Mesenchymal stem cell (in vitro differentiated cells and primary cell): ENCODE measurements around the gene ZHX3.
A peak's percentile ranks its signal among the peaks of the same experiment; 100 is the strongest.

Source experiments
- DNase-seq: peaks from one replicate; pipeline ENCODE4 v3.0.0-alpha.2; 2013
- H2AFZ ChIP-seq: one replicate; pipeline ENCODE4 v1.6.1; 2013; ENCODE audit warnings: low read depth, mild to moderate bottlenecking, control low read depth, inconsistent platforms, low read length, moderate library complexity
- H2AK5ac ChIP-seq: 2 replicates; pipeline ENCODE4 v1.6.1; 2013; ENCODE audit warnings: low read length, moderate library complexity, mild to moderate bottlenecking, inconsistent platforms; ENCODE audit not compliant: severe bottlenecking
- H2BK120ac ChIP-seq: one replicate; pipeline ENCODE4 v1.6.1; 2013; ENCODE audit warnings: low read depth, mild to moderate bottlenecking, inconsistent platforms, low read length, moderate library complexity
- H2BK12ac ChIP-seq, 2 experiments: one replicate each; pipeline ENCODE4 v1.6.1; 2013; ENCODE audit warnings: inconsistent platforms in 2 of 2, low read length in 2 of 2, mild to moderate bottlenecking in 2 of 2, moderate library complexity in 2 of 2, control low read depth in 1 of 2
- H2BK15ac ChIP-seq: one replicate; pipeline ENCODE4 v1.6.1; 2013; ENCODE audit warnings: mild to moderate bottlenecking, low read depth, inconsistent platforms; ENCODE audit not compliant: poor library complexity, severe bottlenecking
- H2BK5ac ChIP-seq: 2 replicates; pipeline ENCODE4 v1.6.1; 2013; ENCODE audit warnings: low read depth, mild to moderate bottlenecking, low read length, control low read depth, inconsistent platforms; ENCODE audit not compliant: poor library complexity, severe bottlenecking
- H3K14ac ChIP-seq, 2 experiments: one replicate each; pipeline ENCODE4 v1.6.1; 2013; ENCODE audit warnings: inconsistent platforms in 2 of 2, low read length in 2 of 2, control low read depth in 1 of 2, mild to moderate bottlenecking in 1 of 2, moderate library complexity in 1 of 2
- H3K18ac ChIP-seq, 2 experiments: one replicate each; pipeline ENCODE4 v1.6.1; 2013; ENCODE audit warnings: inconsistent platforms in 2 of 2, low read length in 2 of 2, control low read depth in 1 of 2, low read depth in 1 of 2, mild to moderate bottlenecking in 1 of 2
- H3K23ac ChIP-seq, 2 experiments: one replicate each; pipeline ENCODE4 v1.6.1; 2013; ENCODE audit warnings: inconsistent platforms in 2 of 2, low read length in 2 of 2, mild to moderate bottlenecking in 2 of 2, moderate library complexity in 2 of 2, control low read depth in 1 of 2
- H3K27ac ChIP-seq: 2 replicates; pipeline ENCODE4 v1.5.1; 2013; ENCODE audit warnings: mild to moderate bottlenecking, moderate library complexity, low read length, control low read depth, inconsistent platforms; ENCODE audit not compliant: poor library complexity, severe bottlenecking
- H3K27me3 ChIP-seq, 2 experiments: 2 replicates each; pipeline versions ENCODE4 v1.6.1 to v1.7.0; 2013; ENCODE audit warnings: low read length in 2 of 2, mild to moderate bottlenecking in 2 of 2, moderate library complexity in 2 of 2, control low read depth in 1 of 2, inconsistent platforms in 1 of 2; ENCODE audit not compliant: control insufficient read depth in 1 of 2, insufficient read depth in 1 of 2
- H3K36me3 ChIP-seq, 2 experiments: 2 replicates each; pipeline versions ENCODE4 v1.6.1 to v1.7.0; 2013; ENCODE audit warnings: low read length in 2 of 2, control low read depth in 1 of 2, inconsistent platforms in 1 of 2, low read depth in 1 of 2, mild to moderate bottlenecking in 1 of 2; ENCODE audit not compliant: insufficient read depth in 2 of 2, control insufficient read depth in 1 of 2
- H3K4ac ChIP-seq, 2 experiments: one replicate each; pipeline ENCODE4 v1.6.1; 2013; ENCODE audit warnings: inconsistent platforms in 2 of 2, low read length in 2 of 2, mild to moderate bottlenecking in 2 of 2, moderate library complexity in 2 of 2, control low read depth in 1 of 2, low read depth in 1 of 2
- H3K4me1 ChIP-seq: 2 replicates; pipeline ENCODE4 v1.6.1; 2013; ENCODE audit warnings: low read depth, low read length, control low read depth; ENCODE audit not compliant: control insufficient read depth, insufficient read depth
- H3K4me2 ChIP-seq: 2 replicates; pipeline ENCODE4 v1.6.1; 2013; ENCODE audit warnings: low read length, mild to moderate bottlenecking, inconsistent platforms; ENCODE audit not compliant: poor library complexity, severe bottlenecking
- H3K4me3 ChIP-seq, 2 experiments: 2 replicates each; pipeline versions ENCODE4 v1.5.1 to v1.7.0; 2013; ENCODE audit warnings: low read length in 2 of 2, mild to moderate bottlenecking in 2 of 2, control low read depth in 1 of 2, low read depth in 1 of 2; ENCODE audit not compliant: insufficient read depth in 1 of 2
- H3K79me1 ChIP-seq: replicated peaks from 2 replicates; pipeline ENCODE4 v1.6.1; 2013; ENCODE audit warnings: mild to moderate bottlenecking, control low read depth, low read length, inconsistent platforms; ENCODE audit not compliant: poor library complexity, severe bottlenecking
- H3K9ac ChIP-seq: 2 replicates; pipeline ENCODE4 v1.7.0; 2013; ENCODE audit warnings: mild to moderate bottlenecking, low read length, moderate library complexity
- H3K9me3 ChIP-seq: 2 replicates; pipeline ENCODE4 v1.7.0; 2013; ENCODE audit warnings: mild to moderate bottlenecking, low read length; ENCODE audit not compliant: control insufficient read depth
- H4K8ac ChIP-seq: one replicate; pipeline ENCODE4 v1.6.1; 2013; ENCODE audit warnings: inconsistent platforms, mild to moderate bottlenecking, low read length, moderate library complexity
- H4K91ac ChIP-seq: one replicate; pipeline ENCODE4 v1.6.1; 2013; ENCODE audit warnings: mild to moderate bottlenecking, low read length, inconsistent platforms
- WGBS: methylation state at CpG from one replicate; pipeline ENCODE4 v1.1.7; 2013; ENCODE audit warnings: mixed read lengths; 5-methylcytosine and 5-hydroxymethylcytosine counted together

ZHX3 gene

GRCh38 chr20:41359541-41360011, 42.0 kb upstream of the ZHX3 start:
- Histone ChIP-seq H4K91ac (no peak overlapping the region), H2BK5ac (no peak overlapping the region), H2BK120ac (no peak overlapping the region), H3K4me2 (no peak overlapping the region), H3K79me1 (no peaks in the 10 kb centered on the region), H2BK15ac (no peak overlapping the region), H3K27me3 (peaks cover 13% of the 10 kb centered on the region in 2 experiments), H3K9ac (no peak overlapping the region), H3K9me3 (no peaks in the 10 kb centered on the region), H3K4me1 (peaks cover 6% of the 10 kb centered on the region), H3K27ac (no peak overlapping the region), H3K4me3 (no peak overlapping the region), H4K8ac (no peak overlapping the region), H3K23ac (no peak overlapping the region), H3K14ac (no peak overlapping the region), H2AFZ (no peak overlapping the region), H2BK12ac (no peak overlapping the region), H3K36me3 (peaks cover 38 to 59% of the 10 kb centered on the region in 2 experiments), H3K18ac (no peak overlapping the region), H3K4ac (no peak overlapping the region), H2AK5ac (no peak overlapping the region)
- DNase-seq: no peak
- WGBS: 99% methylated on average over 9 of the region's 9 CpGs

- Histone ChIP-seq H2AK5ac (no peak overlapping the region), H3K4ac (no peak overlapping the region), H4K8ac (no peak overlapping the region), H3K27ac (no peak overlapping the region), H2BK12ac (no peak overlapping the region), H3K9me3 (no peaks in the 10 kb centered on the region), H3K4me2 (no peak overlapping the region), H2AFZ (no peak overlapping the region), H3K79me1 (no peaks in the 10 kb centered on the region), H3K27me3 (peaks cover 4 to 5% of the 10 kb centered on the region in 2 experiments), H4K91ac (no peak overlapping the region), H3K14ac (no peak overlapping the region), H2BK15ac (no peak overlapping the region), H3K18ac (no peak overlapping the region), H2BK120ac (no peak overlapping the region), H3K23ac (no peak overlapping the region), H3K4me1 (peaks cover 6% of the 10 kb centered on the region), H3K9ac (no peak overlapping the region), H3K36me3 (peaks cover 47 to 64% of the 10 kb centered on the region in 2 experiments), H2BK5ac (no peak overlapping the region), H3K4me3 (no peak overlapping the region)
- no peak for DNase-seq
- 97% methylated on average over 6 of the region's 7 CpGs for WGBS
Measured at GRCh38 chr20:41358717-41359116, 41.2 kb upstream of the ZHX3 start.

- Histone ChIP-seq H3K4me2 (no peak overlapping the region), H3K4me1 (peaks cover 6% of the 10 kb centered on the region), H2BK5ac (no peak overlapping the region), H3K27ac (no peak overlapping the region), H3K9ac (no peak overlapping the region), H3K79me1 (no peaks in the 10 kb centered on the region), H3K27me3 (no peaks in the 10 kb centered on the region), H2BK12ac (no peak overlapping the region), H3K14ac (no peak overlapping the region), H2AFZ (no peak overlapping the region), H3K4me3 (no peak overlapping the region), H2BK15ac (no peak overlapping the region), H3K9me3 (no peaks in the 10 kb centered on the region), H2BK120ac (no peak overlapping the region), H3K36me3 (peaks cover 50 to 69% of the 10 kb centered on the region in 2 experiments), H3K23ac (no peak overlapping the region), H3K18ac (no peak overlapping the region), H4K8ac (no peak overlapping the region), H3K4ac (no peak overlapping the region), H4K91ac (no peak overlapping the region), H2AK5ac (no peak overlapping the region)
- no peak for DNase-seq
- 92% methylated on average over 9 of the region's 9 CpGs for WGBS
Measured at GRCh38 chr20:41358230-41358629, 40.7 kb upstream of the ZHX3 start.

GRCh38 chr20:41357424-41358163, 40.1 kb upstream of the ZHX3 start:
- H2AK5ac ChIP-seq: no peak overlapping the region
- H3K4me3 ChIP-seq: no peak overlapping the region
- peaks cover 56 to 72% of the 10 kb centered on the region in 2 experiments for H3K36me3 ChIP-seq
- no peak overlapping the region for H2BK15ac ChIP-seq
- no peaks in the 10 kb centered on the region for H3K9me3 ChIP-seq
- no peak overlapping the region for H2AFZ ChIP-seq
- no peak overlapping the region for H3K4ac ChIP-seq
- H3K79me1 ChIP-seq: no peaks in the 10 kb centered on the region
- H4K91ac ChIP-seq: peak overlapping the region; percentile 10
- H3K4me1 ChIP-seq: peaks cover 6% of the 10 kb centered on the region
- H2BK12ac ChIP-seq: no peak overlapping the region
- no peak overlapping the region for H2BK5ac ChIP-seq
- H3K23ac ChIP-seq: no peak overlapping the region
- H3K9ac ChIP-seq: no peak overlapping the region
- no peak overlapping the region for H2BK120ac ChIP-seq
- no peak overlapping the region for H3K27ac ChIP-seq
- no peak overlapping the region for H4K8ac ChIP-seq
- no peak overlapping the region for H3K4me2 ChIP-seq
- H3K18ac ChIP-seq: no peak overlapping the region
- 95% methylated on average over 10 of the region's 11 CpGs for WGBS
- H3K27me3 ChIP-seq: no peaks in the 10 kb centered on the region
- no peak for DNase-seq
- H3K14ac ChIP-seq: no peak overlapping the region
